Activated CD4-positive, alpha-beta memory T cell treated with anti-CD3 and anti-CD28 coated beads, Interleukin-2, amount 10 ng/mL, durations not matched to agents 7 days and 5 days (primary cell): Measurements from ENCODE around the gene USP3. TPM values are rescaled to one million over a fixed set of nuclear protein-coding genes. Genes with fewer than 3 reads are reported as not detected.

Experiments used
- CTCF ChIA-PET: fragments of 350-600 bp; sonication (Branson Sonifier 250); formaldehyde crosslinking; loops from one replicate; lab custom pipeline; 2021; ENCODE audit warnings: antibody characterized with exemption, inconsistent platforms; lab: Charles Lee
- POLR2A ChIA-PET: fragments of 350-600 bp; sonication (Branson Sonifier 250); formaldehyde crosslinking; loops from one replicate; lab custom pipeline; 2021; ENCODE audit warnings: antibody characterized with exemption; lab: Charles Lee
- DNase-seq: peaks from one replicate; pipeline ENCODE4 v3.0.0-alpha.2; 2020
- H3K27ac Mint-ChIP-seq: one replicate; pipeline ENCODE4 v1.8.0; 2021; ENCODE audit warnings: mild to moderate bottlenecking, mixed read lengths
- H3K27me3 Mint-ChIP-seq: one replicate; pipeline ENCODE4 v1.8.0; 2021; ENCODE audit warnings: mixed read lengths
- H3K36me3 Mint-ChIP-seq: one replicate; pipeline ENCODE4 v1.8.0; 2021; ENCODE audit warnings: low read depth, mixed read lengths
- H3K4me1 Mint-ChIP-seq: one replicate; pipeline ENCODE4 v1.8.0; 2021; ENCODE audit warnings: mixed read lengths
- H3K4me3 Mint-ChIP-seq: one replicate; pipeline ENCODE4 v1.8.0; 2021; ENCODE audit warnings: mild to moderate bottlenecking, mixed read lengths
- H3K9me3 Mint-ChIP-seq: one replicate; pipeline ENCODE4 v1.8.0; 2021; ENCODE audit warnings: mixed read lengths
- total RNA-seq, 2 experiments: library from RNA; stranded (reverse); gene quantifications; one replicate each; pipeline ENCODE4 v1.2.3, GENCODE V29; 2021

Gene USP3
- total RNA-seq, 2 experiments from 2014 or later: 67.9 to 68.7 TPM

DNA sequence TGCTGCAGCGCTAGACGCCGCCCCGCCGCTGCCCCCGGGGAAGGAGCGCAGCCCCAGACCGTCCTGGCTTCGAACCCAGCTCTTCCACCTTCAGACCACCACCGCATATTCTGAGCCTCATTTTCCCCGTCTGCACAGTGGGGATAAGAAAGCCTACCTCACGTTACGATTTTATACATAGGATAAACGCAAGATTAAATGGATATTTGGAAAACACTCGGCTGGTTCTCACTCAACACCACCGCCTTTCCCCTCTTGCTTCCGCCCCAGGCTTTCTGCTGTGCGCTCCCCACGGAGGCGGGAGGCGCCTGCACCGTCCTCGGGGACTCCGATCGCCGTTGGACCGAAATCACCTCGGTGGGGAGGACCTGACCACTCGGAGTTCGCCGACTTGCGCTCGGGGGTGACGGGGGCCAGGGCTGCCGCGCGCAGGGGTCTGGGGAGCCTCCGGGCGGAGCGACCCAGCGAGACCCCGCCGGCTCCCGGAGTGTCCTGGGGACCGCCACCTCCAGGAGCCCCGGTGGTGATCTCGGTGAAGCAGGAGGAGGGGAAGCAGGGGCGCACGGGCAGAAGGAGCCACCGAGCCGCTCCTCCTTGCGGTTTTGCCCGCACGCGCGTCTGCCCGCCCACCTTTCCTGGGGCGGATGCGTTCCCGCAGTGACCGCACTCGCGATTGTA, 96.8 kb downstream of the USP3 start:
- ChIA-PET CTCF (interaction anchor here (1.0 to 4.5 kb wide), 10 partner anchors 10 to 467 kb away, joined by 3 to 32 read pairs (median 8); partner anchors contain the start of gene USP3), POLR2A (interaction anchor here (0.7 to 4.3 kb wide), 15 partner anchors 9 to 562 kb away, joined by 3 to 54 read pairs (median 5); partner anchors contain the start of genes CIAO2A, HERC1, PPIB and USP3)
- peak; percentile 70 for DNase-seq
- peak overlapping the region; percentile 89 for H3K4me3 Mint-ChIP-seq
- H3K9me3 Mint-ChIP-seq: no peaks in the 10 kb centered on the region
- peak overlapping the region; percentile 87 for H3K27ac Mint-ChIP-seq
- no peaks in the 10 kb centered on the region for H3K36me3 Mint-ChIP-seq
- H3K4me1 Mint-ChIP-seq: peaks cover 56% of the 10 kb centered on the region
- no peaks in the 10 kb centered on the region for H3K27me3 Mint-ChIP-seq

DNA sequence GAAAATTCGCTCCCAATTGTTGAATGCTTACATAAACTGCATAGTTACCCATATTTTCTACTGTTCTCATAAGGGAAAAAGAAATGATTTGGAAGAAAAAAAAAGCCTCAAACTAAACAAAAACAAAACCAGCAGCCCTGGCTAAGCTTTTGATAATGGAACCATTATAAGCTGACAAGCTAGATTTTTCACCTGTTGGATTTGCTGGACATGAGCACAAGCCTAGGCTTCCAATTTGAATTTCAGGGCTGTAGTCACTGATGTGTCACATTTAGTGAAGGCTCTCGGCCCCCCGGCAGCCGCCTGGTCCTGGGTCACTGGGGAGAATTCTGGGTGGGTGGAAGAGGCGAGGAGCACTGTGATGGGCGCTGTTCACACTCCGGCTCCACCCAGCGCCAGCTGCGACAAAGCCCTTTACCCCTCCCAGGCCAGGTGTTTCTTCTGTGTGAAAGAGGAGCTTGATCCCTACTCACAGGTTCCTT, 97.4 kb downstream of the USP3 start:
- CTCF ChIA-PET: interaction anchor here (0.7 to 4.5 kb wide), 8 partner anchors 9 to 466 kb away, joined by 3 to 32 read pairs (median 6); partner anchors contain the start of gene USP3
- no peak for DNase-seq
- Mint-ChIP-seq H3K9me3 (no peaks in the 10 kb centered on the region), H3K36me3 (peaks cover 2% of the 10 kb centered on the region), H3K4me3 (peak overlapping the region; percentile 89), H3K27ac (peak overlapping the region; percentile 74), H3K4me1 (peaks cover 59% of the 10 kb centered on the region), H3K27me3 (no peaks in the 10 kb centered on the region)
- POLR2A ChIA-PET: interaction anchor here (0.6 to 4.3 kb wide), 7 partner anchors 9 to 124 kb away, joined by 3 to 54 read pairs (median 3); partner anchors contain the start of gene USP3

DNA sequence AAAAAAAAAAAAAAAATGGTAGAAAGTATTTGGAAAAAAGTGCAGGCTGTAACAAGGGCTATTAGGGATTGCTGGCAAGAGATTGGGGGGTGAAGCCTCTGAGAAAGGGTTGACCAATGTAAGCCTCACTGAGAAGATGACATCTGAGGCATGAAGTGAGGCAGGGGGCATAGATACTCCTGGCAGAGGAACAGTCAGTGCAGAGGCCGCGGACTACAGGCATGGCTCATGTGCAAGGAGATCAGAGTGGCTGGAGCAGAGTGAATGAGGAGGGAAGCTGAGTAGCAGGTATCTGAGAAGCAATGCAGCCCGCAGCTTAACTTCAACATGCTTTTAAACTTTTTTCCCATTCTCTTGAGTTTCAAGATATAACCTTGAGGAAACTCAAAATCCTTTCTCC, 98.2 kb downstream of the USP3 start:
- ChIA-PET CTCF (interaction anchor here (0.7 to 4.5 kb wide), 6 partner anchors 8 to 465 kb away, joined by 3 to 32 read pairs (median 7); partner anchors contain the start of gene USP3), POLR2A (interaction anchor here (1.0 to 4.3 kb wide), 5 partner anchors 8 to 123 kb away, joined by 3 to 54 read pairs (median 3); partner anchors contain the start of gene USP3)
- peaks cover 58% of the 10 kb centered on the region for H3K4me1 Mint-ChIP-seq

DNA sequence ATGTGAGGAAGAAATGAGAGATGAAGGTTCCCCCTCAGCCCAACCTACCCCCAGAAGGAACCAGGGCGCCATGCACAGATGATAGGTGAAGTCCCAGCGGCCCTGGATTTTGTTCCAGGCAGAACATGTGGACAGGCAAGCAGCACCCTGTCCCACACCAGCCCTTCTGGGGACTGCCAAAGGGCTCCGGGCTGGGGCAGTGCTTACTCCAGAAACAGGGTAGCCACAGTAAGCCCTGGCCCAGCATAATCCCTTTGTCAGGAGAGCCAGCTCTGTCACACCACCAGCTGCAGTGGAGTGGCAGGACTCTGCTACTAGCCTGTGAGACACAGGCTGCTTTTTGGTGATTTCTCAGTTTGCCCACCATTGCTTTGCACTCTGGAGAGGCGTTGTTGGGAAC, 99.1 kb downstream of the USP3 start:
- Mint-ChIP-seq H3K4me3 (no peak overlapping the region), H3K36me3 (peaks cover 12% of the 10 kb centered on the region), H3K4me1 (peaks cover 60% of the 10 kb centered on the region), H3K27me3 (no peaks in the 10 kb centered on the region), H3K9me3 (no peaks in the 10 kb centered on the region), H3K27ac (no peak overlapping the region)
- CTCF ChIA-PET: interaction anchor here (1.0 to 1.9 kb wide), 2 partner anchors 137 to 144 kb away, joined by 3 to 6 read pairs; no protein-coding TSS in a partner anchor
- POLR2A ChIA-PET: interaction anchor here (1.1 kb wide), 1 partner anchor 20 kb away, joined by 3 read pairs; no protein-coding TSS in a partner anchor
- DNase-seq: no peak

More for the DNA sequence above, 98.2 kb downstream of the USP3 start:
- no peak overlapping the region for H3K27ac Mint-ChIP-seq
- H3K36me3 Mint-ChIP-seq: peaks cover 4% of the 10 kb centered on the region
- peak overlapping the region; percentile 35 for H3K4me3 Mint-ChIP-seq
- no peak for DNase-seq
- no peaks in the 10 kb centered on the region for H3K27me3 Mint-ChIP-seq
- H3K9me3 Mint-ChIP-seq: no peaks in the 10 kb centered on the region

DNA sequence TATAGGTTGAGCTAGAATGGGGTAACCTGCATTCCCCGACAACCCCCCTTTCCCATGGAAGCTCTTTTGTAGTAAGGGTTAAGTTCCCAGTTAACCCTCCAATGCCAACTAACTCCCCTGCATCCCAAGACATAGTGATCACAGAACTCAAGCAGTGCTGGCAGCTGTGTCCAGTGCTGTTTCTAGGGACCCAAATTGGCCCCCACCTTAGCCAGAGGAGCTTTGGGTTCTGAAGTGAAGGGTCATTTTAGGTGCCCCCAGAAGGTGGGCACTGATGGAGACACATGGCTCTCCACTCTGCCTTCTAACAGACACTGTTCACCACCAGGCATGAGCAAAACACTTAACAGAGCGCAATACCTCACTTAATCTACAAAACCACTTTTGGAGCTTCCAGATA, 99.9 kb downstream of the USP3 start:
- no peaks in the 10 kb centered on the region for H3K27me3 Mint-ChIP-seq
- DNase-seq: no peak
- peaks cover 16% of the 10 kb centered on the region for H3K36me3 Mint-ChIP-seq
- H3K27ac Mint-ChIP-seq: no peak overlapping the region
- ChIA-PET CTCF (interaction anchor here (1.0 to 1.9 kb wide), 4 partner anchors 138 to 464 kb away, joined by 3 to 6 read pairs (median 4); no protein-coding TSS in a partner anchor), POLR2A (interaction anchor here (0.8 to 1.2 kb wide), 3 partner anchors 20 to 492 kb away, joined by 3 to 4 read pairs (median 3); partner anchors contain the start of gene SNX1)
- no peaks in the 10 kb centered on the region for H3K9me3 Mint-ChIP-seq
- H3K4me1 Mint-ChIP-seq: peaks cover 61% of the 10 kb centered on the region
- H3K4me3 Mint-ChIP-seq: no peak overlapping the region

DNA sequence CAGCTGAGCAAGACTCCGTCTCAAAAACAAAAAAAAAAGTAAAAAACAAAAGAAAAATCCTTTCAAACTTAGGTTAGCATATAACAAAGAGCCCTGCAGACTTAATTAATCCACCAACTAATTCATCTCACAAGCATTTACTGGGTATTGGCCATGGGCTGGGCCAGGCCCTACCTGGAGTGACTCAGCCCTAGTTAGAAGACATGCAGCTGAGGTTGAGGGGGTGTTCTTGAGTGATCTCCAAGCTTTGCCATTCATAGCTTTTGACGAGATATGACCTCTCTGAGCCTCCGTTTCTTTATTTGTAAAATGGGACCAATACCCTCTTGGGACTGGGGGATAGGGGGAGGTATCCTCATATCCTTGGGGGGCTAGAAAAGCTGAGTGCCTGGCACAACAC, 100.6 kb downstream of the USP3 start:
- Mint-ChIP-seq H3K9me3 (no peaks in the 10 kb centered on the region), H3K36me3 (peaks cover 17% of the 10 kb centered on the region), H3K4me1 (peaks cover 63% of the 10 kb centered on the region), H3K27me3 (no peaks in the 10 kb centered on the region), H3K4me3 (no peak overlapping the region), H3K27ac (peak overlapping the region; percentile 90)
- POLR2A ChIA-PET: interaction anchor here (0.8 to 1.4 kb wide), 3 partner anchors 101 to 491 kb away, joined by 3 to 5 read pairs (median 4); partner anchors contain the start of genes SNX1 and USP3
- no peak for DNase-seq
- CTCF ChIA-PET: interaction anchor here (1.1 to 1.9 kb wide), 4 partner anchors 138 to 463 kb away, joined by 3 to 6 read pairs (median 4); no protein-coding TSS in a partner anchor

DNA sequence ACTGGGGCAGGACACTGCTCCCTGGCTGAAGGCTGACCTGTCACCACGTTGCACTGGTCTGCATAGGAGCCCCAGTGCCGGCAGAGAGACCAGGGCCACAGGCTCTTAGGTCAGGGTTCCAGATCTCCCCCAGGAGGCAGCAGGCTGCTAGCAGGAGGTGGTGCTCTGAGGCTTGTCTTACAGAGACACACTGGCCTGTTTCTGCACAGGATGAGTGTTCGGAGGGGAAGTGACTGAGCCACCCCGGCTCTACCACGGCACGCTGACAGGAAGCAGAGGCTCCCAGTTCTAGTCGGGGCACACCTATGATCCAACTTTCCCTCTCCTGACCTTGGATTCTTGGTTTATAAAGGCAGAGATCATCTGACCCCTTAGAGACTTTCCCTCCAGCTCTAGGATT, 101.4 kb downstream of the USP3 start:
- H3K4me3 Mint-ChIP-seq: no peak overlapping the region
- peaks cover 18% of the 10 kb centered on the region for H3K36me3 Mint-ChIP-seq
- no peaks in the 10 kb centered on the region for H3K27me3 Mint-ChIP-seq
- CTCF ChIA-PET: interaction anchor here (1.0 to 1.6 kb wide), 7 partner anchors 11 to 461 kb away, joined by 3 to 5 read pairs (median 3); no protein-coding TSS in a partner anchor
- H3K9me3 Mint-ChIP-seq: no peaks in the 10 kb centered on the region
- POLR2A ChIA-PET: interaction anchor here (1.2 to 1.4 kb wide), 5 partner anchors 12 to 488 kb away, joined by 3 to 8 read pairs (median 3); partner anchors contain the start of genes CIAO2A and USP3
- H3K4me1 Mint-ChIP-seq: peaks cover 67% of the 10 kb centered on the region
- H3K27ac Mint-ChIP-seq: peak overlapping the region; percentile 90
- peak; percentile 80 for DNase-seq

DNA sequence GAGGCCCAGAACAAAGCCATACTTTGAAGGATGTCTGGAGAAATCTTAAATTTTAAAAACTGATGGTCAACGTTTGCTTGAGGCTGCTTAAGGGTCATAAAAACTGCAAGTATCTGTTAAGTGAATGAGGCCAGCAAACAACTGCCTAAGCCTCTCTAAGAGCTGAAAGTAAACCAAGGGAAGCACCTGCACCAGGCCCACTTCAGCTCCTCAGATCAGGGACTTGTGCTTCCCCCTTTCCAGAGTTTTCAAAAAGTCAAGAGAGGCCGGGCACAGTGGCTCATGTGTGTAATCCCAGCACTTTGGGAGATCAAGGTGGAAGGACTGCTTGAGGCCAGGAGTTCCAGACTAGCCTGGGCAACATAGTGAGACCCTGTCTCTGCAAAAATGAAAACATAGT, 101.9 kb downstream of the USP3 start:
- CTCF ChIA-PET: interaction anchor here (0.8 to 1.6 kb wide), 9 partner anchors 8 to 460 kb away, joined by 3 to 5 read pairs (median 3); no protein-coding TSS in a partner anchor
- Mint-ChIP-seq H3K27me3 (no peaks in the 10 kb centered on the region), H3K9me3 (no peaks in the 10 kb centered on the region), H3K4me1 (peaks cover 70% of the 10 kb centered on the region), H3K36me3 (peaks cover 21% of the 10 kb centered on the region), H3K27ac (peak overlapping the region; percentile 90), H3K4me3 (no peak overlapping the region)
- no peak for DNase-seq
- POLR2A ChIA-PET: interaction anchor here (1.2 to 1.4 kb wide), 5 partner anchors 13 to 488 kb away, joined by 3 to 8 read pairs (median 3); partner anchors contain the start of genes CIAO2A and USP3

DNA sequence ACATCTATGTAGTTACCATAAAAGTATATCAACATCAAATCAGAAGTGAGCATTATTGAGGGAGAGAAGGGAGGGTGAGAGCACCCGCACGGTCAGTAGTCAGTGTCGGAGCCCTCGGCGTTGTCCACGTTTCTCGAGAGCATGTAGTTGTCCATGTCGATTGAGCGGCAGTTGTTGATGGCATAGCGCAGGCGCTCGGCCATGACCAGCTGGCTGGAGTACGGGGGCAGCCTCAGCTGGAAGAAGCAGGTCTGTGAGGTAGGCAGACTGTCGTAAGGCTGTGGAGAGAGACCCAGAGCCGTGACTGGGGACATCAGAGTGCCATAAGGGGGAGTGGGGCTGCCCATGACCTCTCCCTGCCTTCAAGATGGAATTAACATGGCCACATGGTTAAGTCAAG, 104.6 kb downstream of the USP3 start:
- Mint-ChIP-seq H3K9me3 (no peaks in the 10 kb centered on the region), H3K27me3 (no peaks in the 10 kb centered on the region), H3K27ac (no peak overlapping the region), H3K4me1 (peaks cover 60% of the 10 kb centered on the region), H3K36me3 (peaks cover 34% of the 10 kb centered on the region), H3K4me3 (no peak overlapping the region)
- no peak for DNase-seq
- CTCF ChIA-PET: interaction anchor here (1.1 to 4.0 kb wide), 10 partner anchors 11 to 485 kb away, joined by 3 to 48 read pairs (median 7); partner anchors contain the start of genes CIAO2A and DAPK2
- POLR2A ChIA-PET: interaction anchor here (1.0 to 2.7 kb wide), 7 partner anchors 8 to 545 kb away, joined by 3 to 22 read pairs (median 6); no protein-coding TSS in a partner anchor

DNA sequence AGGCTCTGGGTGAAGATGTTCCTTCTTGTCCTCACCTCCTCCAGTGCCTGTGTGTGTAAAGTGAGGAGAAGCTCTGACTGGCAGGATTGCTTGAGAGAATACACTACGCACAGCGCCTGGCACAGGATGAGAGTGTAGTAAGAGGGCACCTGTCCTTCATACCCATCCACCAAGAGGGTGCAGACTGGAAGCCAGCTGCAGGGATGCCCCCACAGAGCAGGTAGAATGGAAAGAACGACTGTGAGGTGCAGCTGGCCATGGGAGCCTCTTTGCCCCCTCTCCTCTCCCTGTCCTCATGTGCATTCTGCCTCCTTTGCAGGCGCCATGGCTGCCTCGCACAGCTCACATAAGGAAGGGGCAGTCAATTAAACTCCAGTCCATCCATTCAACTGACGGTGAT, 105.1 kb downstream of the USP3 start:
- Mint-ChIP-seq H3K27ac (peak overlapping the region; percentile 56), H3K4me3 (no peak overlapping the region), H3K4me1 (peaks cover 56% of the 10 kb centered on the region), H3K9me3 (no peaks in the 10 kb centered on the region), H3K36me3 (peaks cover 37% of the 10 kb centered on the region), H3K27me3 (no peaks in the 10 kb centered on the region)
- POLR2A ChIA-PET: interaction anchor here (0.6 to 2.7 kb wide), 16 partner anchors 9 to 544 kb away, joined by 3 to 22 read pairs (median 4); partner anchors contain the start of genes CIAO2A, DAPK2 and HERC1
- CTCF ChIA-PET: interaction anchor here (0.6 to 4.0 kb wide), 45 partner anchors 9 to 545 kb away, joined by 3 to 48 read pairs (median 5); partner anchors contain the start of genes CIAO2A and DAPK2
- no peak for DNase-seq

DNA sequence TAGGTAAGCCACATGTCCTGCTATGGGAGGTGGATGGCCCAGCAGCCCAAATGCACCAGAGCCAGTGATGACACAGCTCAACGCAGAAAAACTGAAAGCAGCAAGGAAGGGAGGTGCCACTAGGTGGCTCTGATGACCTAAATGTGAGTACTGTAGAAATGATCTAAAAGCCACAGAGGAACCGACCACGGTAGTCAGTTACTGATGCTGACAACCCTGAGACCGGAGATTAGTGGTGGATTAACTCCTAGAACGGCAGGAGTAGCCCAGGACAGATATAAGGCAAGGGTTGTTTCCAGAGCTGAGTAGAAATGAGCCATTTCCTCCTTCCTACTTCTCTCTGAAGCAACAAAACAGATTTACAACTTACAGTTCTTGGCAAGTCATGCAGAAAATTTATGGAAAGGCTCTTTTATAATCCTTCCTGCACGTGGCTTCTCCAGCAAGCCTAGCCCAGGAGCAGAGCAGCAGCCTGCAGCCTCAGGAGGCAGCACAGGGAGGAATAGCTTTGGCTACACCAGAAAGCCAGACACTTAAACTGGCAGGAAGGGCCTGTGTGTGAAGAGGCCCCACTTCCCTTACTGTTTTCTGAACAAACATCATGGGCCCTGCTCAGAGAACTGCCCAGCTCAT, 105.9 kb downstream of the USP3 start:
- Mint-ChIP-seq H3K9me3 (no peaks in the 10 kb centered on the region), H3K27ac (peak overlapping the region; percentile 86), H3K36me3 (peaks cover 44% of the 10 kb centered on the region), H3K4me1 (peaks cover 49% of the 10 kb centered on the region), H3K27me3 (no peaks in the 10 kb centered on the region), H3K4me3 (no peak overlapping the region)
- POLR2A ChIA-PET: interaction anchor here (0.6 to 2.7 kb wide), 17 partner anchors 10 to 543 kb away, joined by 3 to 22 read pairs (median 4); partner anchors contain the start of genes CIAO2A, DAPK2 and HERC1
- CTCF ChIA-PET: interaction anchor here (0.6 to 4.0 kb wide), 47 partner anchors 9 to 544 kb away, joined by 3 to 48 read pairs (median 5); partner anchors contain the start of genes CIAO2A and DAPK2
- DNase-seq: peak; percentile 86
